AG10803 (cell line): Measurements from ENCODE around the gene MSH5.
"Not testable (repeated sequence)": the region's sequence is repeated elsewhere in the genome, so short reads cannot be mapped to it uniquely, and the experiment has no call there.

Source experiments
- DNase-seq: peaks from one replicate; pipeline ENCODE4 v3.0.0; 2010; ENCODE audit warnings: low read depth
- H3K4me3 ChIP-seq: 2 replicates; pipeline ENCODE4 v1.5.1; 2011; ENCODE audit warnings: mild to moderate bottlenecking, low read length, control low read depth
- TF ChIP-seq, protein P1 (sequence below): conservative IDR thresholded peaks from 2 replicates; pipeline ENCODE4 v1.5.1; 2011; ENCODE audit warnings: mild to moderate bottlenecking, low read length, control low read depth, inconsistent platforms

MSH5 gene

DNA sequence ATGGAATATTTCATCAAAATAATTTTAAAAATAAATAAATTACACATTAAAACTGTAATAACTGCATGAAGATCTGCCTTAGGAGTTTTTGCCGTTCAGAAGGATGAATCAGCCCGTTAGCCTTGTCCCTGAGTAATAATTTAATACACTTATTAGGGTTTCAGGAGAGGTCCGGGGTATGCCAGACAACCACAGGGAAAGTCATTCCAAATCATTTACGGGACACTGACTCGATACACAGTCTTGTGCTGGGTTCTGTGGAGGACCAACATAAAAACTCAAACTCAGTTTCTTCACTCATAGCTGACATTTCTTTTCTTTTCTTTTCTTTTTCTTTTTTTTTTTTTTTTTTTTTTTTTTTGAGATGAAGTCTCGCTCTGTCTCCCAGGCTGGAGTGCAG is 33.9 kb upstream of the MSH5 start:
- no peak overlapping the region for H3K4me3 ChIP-seq
- TF ChIP-seq, protein P1, sequence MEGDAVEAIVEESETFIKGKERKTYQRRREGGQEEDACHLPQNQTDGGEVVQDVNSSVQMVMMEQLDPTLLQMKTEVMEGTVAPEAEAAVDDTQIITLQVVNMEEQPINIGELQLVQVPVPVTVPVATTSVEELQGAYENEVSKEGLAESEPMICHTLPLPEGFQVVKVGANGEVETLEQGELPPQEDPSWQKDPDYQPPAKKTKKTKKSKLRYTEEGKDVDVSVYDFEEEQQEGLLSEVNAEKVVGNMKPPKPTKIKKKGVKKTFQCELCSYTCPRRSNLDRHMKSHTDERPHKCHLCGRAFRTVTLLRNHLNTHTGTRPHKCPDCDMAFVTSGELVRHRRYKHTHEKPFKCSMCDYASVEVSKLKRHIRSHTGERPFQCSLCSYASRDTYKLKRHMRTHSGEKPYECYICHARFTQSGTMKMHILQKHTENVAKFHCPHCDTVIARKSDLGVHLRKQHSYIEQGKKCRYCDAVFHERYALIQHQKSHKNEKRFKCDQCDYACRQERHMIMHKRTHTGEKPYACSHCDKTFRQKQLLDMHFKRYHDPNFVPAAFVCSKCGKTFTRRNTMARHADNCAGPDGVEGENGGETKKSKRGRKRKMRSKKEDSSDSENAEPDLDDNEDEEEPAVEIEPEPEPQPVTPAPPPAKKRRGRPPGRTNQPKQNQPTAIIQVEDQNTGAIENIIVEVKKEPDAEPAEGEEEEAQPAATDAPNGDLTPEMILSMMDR: no peak
- no peak for DNase-seq

DNA sequence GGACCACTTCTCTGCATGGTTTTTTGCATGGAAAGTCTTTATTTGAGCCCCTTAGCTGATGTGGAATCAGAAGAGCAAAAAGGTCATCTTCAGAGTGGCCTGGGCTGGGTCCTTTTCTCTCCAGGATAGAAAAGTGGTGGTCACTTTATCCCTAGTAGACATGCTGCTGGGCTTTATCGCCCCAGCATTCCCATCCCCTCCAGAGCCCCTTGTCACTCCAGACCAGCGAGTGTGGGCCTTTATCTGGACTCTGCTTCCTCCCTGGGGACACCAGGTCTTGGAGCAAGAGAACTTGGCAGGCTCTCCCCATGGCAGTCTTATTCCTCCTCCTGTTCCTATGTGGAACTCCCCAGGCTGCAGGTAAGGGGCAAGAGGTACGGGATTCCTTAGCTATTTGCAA is 33.2 kb upstream of the MSH5 start, which contains the start of gene LY6G6F:
LY6G6F (plus strand) TSS at position 268 of the 400 bp plus-strand sequence; CDS start at position 309, 41 bp downstream.
- no peak for DNase-seq
- TF ChIP-seq, protein P1: no peak

DNA sequence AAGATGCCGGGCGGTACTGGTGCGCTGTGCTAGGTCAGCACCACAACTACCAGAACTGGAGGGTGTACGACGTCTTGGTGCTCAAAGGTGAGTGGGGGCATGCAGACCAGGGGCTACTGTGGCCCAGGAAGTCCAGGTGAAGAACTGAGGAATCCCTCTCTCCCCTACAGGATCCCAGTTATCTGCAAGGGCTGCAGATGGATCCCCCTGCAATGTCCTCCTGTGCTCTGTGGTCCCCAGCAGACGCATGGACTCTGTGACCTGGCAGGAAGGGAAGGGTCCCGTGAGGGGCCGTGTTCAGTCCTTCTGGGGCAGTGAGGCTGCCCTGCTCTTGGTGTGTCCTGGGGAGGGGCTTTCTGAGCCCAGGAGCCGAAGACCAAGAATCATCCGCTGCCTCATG is 32.1 kb upstream of the MSH5 start:
- H3K4me3 ChIP-seq: no peak overlapping the region
- TF ChIP-seq, protein P1: no peak
- no peak for DNase-seq

More for the DNA sequence above, 33.2 kb upstream of the MSH5 start, which contains the start of gene LY6G6F:
- H3K4me3 ChIP-seq: no peak within 1 kb of the TSS

DNA sequence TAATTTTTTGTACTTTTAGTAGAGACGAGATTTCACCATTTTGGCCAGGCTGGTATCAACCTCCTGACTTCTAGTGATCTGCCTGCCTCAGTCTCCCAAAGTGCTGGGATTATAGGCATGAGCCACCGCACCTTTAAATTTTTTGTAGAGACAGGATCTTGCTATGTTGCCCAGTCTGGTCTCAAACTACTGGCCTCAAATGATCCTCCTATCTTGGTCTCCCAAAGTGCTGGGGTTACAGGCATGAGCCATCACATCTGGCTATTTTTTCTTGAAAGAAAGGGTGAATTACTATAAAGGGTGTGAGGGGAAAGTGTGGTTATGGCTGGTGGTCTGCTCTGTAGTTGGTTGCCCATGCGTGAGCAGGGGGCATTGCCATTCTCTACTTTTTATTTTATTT is 31.6 kb upstream of the MSH5 start:
- H3K4me3 ChIP-seq: no peak overlapping the region
- DNase-seq: no peak
- TF ChIP-seq, protein P1: no peak

DNA sequence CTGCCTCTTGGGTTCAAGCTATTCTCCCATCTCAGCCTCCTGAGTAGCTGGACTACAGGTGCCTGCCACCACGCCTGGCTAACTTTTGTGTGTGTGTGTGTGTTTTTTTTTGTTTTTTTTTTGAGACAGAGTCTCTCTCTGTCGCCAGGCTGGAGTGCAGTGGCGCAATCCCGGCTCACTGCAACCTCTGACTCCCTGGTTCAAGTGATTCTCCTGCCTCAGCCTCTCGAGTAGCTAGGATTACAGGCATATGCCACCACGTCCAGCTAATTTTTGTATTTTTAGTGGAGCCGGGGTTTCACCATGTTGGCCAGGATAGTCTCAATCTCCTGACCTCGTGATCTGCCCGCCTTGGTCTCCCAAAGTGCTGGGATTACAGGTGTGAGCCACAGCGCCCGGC is 30.6 kb upstream of the MSH5 start:
- DNase-seq, H3K4me3 ChIP-seq: not testable (repeated sequence)

DNA sequence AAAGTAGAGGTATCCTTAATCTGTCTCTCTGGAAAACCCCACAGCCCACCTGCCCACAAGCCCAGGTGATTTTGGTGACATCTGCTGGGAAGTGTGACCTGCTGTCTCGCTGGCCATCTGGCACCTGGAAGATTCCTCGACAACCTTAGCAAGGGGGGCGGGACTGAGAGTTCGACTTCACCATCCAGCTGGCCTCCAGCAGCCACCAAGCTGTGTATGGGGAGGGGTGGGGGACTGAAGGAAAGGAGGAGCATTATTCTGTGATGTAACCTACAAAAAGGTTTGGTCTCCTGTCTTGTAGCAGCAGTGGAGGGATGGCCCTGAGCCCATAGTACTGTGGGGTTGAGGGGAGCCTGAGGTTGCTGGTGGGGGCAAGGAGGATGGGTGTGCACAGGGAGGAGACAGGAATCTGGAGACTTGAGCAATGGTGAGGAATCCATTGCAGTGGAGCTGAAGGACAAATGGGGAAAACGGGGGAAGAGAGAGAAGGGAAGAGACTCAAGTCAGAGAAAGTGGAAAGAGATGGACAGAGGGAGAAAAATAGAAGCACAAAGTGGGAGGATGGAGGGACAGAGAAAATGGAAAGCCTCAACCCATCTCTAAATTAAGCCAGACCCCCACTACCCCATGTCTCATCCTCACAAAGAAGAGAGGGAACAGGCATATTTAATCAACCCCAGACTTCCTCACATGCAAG is 29.1 kb upstream of the MSH5 start:
- TF ChIP-seq, protein P1: no peak
- no peak overlapping the region for H3K4me3 ChIP-seq
- no peak for DNase-seq

DNA sequence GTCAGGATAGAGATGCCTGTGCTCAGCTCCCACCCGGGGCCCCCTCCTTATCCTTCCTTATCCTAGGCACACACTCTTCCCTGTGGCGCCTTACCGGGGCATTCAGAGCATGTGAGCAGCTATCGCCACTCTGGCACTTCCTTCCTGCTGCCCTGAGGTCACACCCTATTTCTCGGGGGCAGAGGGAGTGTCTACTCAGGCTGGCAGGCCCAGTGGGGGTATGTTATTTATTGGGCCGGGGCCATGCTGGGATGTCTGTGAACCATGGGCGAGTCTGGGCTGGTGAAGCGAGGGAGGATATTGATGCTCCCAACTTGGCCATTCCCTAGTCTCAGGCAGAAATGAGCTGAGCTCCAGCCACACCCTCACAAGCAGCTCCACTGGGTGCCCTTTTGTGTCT is 28.6 kb upstream of the MSH5 start:
- DNase-seq: no peak
- H3K4me3 ChIP-seq: no peak overlapping the region
- TF ChIP-seq, protein P1: no peak
